GM23338 (cell line): ENCODE results near the gene DPP10. TPM values are rescaled to one million over a fixed set of nuclear protein-coding genes. Genes with fewer than 3 reads are reported as not detected.

ENCODE experiments used
- ATAC-seq: fragments of 200-7000 bp; cut with Tn5 transposase; 3 replicates; pipeline ENCODE4 v1.9.1; 2020
- DNase-seq: peaks from one replicate; pipeline ENCODE4 v3.0.0-alpha.2; 2015; ENCODE audit warnings: low spot score
- H2AFZ ChIP-seq: fragments of 200-600 bp; sonication (generic); 2 replicates; pipeline ENCODE4 v1.8.0; 2016; ENCODE audit warnings: antibody characterized with exemption, mild to moderate bottlenecking, moderate library complexity
- H3F3A ChIP-seq: fragments of 200-600 bp; sonication (generic); replicated peaks from 2 replicates; pipeline ENCODE4 v1.8.0; 2017; ENCODE audit warnings: antibody characterized with exemption, mixed run types, low read depth
- H3K27ac ChIP-seq: fragments of 200-600 bp; sonication (generic); 2 replicates; pipeline ENCODE4 v1.6.1; 2016; ENCODE audit warnings: low read depth
- H3K27me3 ChIP-seq: fragments of 200-600 bp; sonication (generic); 2 replicates; pipeline ENCODE4 v1.8.0; 2016; ENCODE audit warnings: mild to moderate bottlenecking, mixed run types, moderate library complexity; ENCODE audit not compliant: insufficient read depth
- H3K36me3 ChIP-seq: fragments of 200-600 bp; sonication (generic); 2 replicates; pipeline ENCODE4 v1.8.0; 2016; ENCODE audit warnings: mild to moderate bottlenecking; ENCODE audit not compliant: insufficient read depth
- H3K4me1 ChIP-seq: fragments of 200-600 bp; sonication (generic); 2 replicates; pipeline ENCODE4 v1.8.0; 2016; ENCODE audit warnings: mild to moderate bottlenecking, moderate library complexity; ENCODE audit not compliant: insufficient read depth
- H3K4me2 ChIP-seq: fragments of 200-600 bp; sonication (generic); 2 replicates; pipeline ENCODE4 v1.7.1; 2017; ENCODE audit warnings: mixed run types
- H3K4me3 ChIP-seq: fragments of 200-600 bp; sonication (generic); 2 replicates; pipeline ENCODE4 v1.6.1; 2016; ENCODE audit warnings: mixed run types
- H3K79me2 ChIP-seq: fragments of 200-600 bp; sonication (generic); replicated peaks from 2 replicates; pipeline ENCODE4 v1.8.0; 2017; ENCODE audit warnings: mild to moderate bottlenecking; ENCODE audit not compliant: insufficient read depth
- H3K9me2 ChIP-seq: fragments of 200-600 bp; sonication (generic); 2 replicates; pipeline ENCODE4 v1.8.0; 2017; ENCODE audit not compliant: insufficient read depth
- H4K20me1 ChIP-seq: fragments of 200-600 bp; sonication (generic); replicated peaks from 2 replicates; pipeline ENCODE4 v1.8.0; 2017; ENCODE audit warnings: mild to moderate bottlenecking; ENCODE audit not compliant: insufficient read depth
- H3K27ac Mint-ChIP-seq: 2 replicates; pipeline ENCODE4 v1.8.0; 2020; ENCODE audit warnings: inconsistent platforms, mild to moderate bottlenecking, moderate library complexity, mixed read lengths
- H3K27me3 Mint-ChIP-seq: 3 replicates; pipeline ENCODE4 v1.8.0; 2022; ENCODE audit warnings: low read depth, mild to moderate bottlenecking, moderate library complexity, mixed read lengths, inconsistent platforms; ENCODE audit not compliant: insufficient read depth, poor library complexity
- H3K36me3 Mint-ChIP-seq: 3 replicates; pipeline ENCODE4 v1.8.0; 2021; ENCODE audit warnings: low read depth, mild to moderate bottlenecking, inconsistent platforms, moderate library complexity, mixed read lengths
- H3K4me1 Mint-ChIP-seq: 3 replicates; pipeline ENCODE4 v1.8.0; 2020; ENCODE audit warnings: mild to moderate bottlenecking, inconsistent platforms, mixed read lengths
- H3K4me3 Mint-ChIP-seq: 3 replicates; pipeline ENCODE4 v1.8.0; 2021; ENCODE audit warnings: moderate library complexity, mild to moderate bottlenecking, inconsistent platforms, mixed read lengths
- H3K9me3 Mint-ChIP-seq: 3 replicates; pipeline ENCODE4 v1.8.0; 2020; ENCODE audit warnings: moderate library complexity, mild to moderate bottlenecking, inconsistent platforms, mixed read lengths
- CREB1 ChIP-seq: fragments of 250-450 bp; sonication (Bioruptor Pico); IDR thresholded peaks from 2 replicates; pipeline ENCODE4 v1.5.0; 2020; ENCODE audit warnings: low read depth, mild to moderate bottlenecking, moderate library complexity
- ETS1 ChIP-seq: IDR thresholded peaks from 2 replicates; pipeline ENCODE4 v1.6.1; 2016; ENCODE audit warnings: antibody characterized with exemption
- EZH2 ChIP-seq: fragments of 200-600 bp; sonication (generic); IDR thresholded peaks from one replicate; pipeline ENCODE4 v1.8.0; 2017; ENCODE audit warnings: antibody characterized with exemption, mild to moderate bottlenecking, low read depth; ENCODE audit not compliant: unreplicated experiment
- EZH2phosphoT487 ChIP-seq: fragments of 200-600 bp; sonication (generic); IDR thresholded peaks from one replicate; pipeline ENCODE4 v1.8.1; 2018; ENCODE audit warnings: antibody characterized with exemption; ENCODE audit not compliant: unreplicated experiment
- JUNB ChIP-seq: IDR thresholded peaks from one replicate; pipeline ENCODE4 v1.6.1; 2016; ENCODE audit warnings: antibody characterized with exemption; ENCODE audit not compliant: unreplicated experiment
- NANOG ChIP-seq: IDR thresholded peaks from 2 replicates; pipeline ENCODE4 v1.6.1; 2016; ENCODE audit warnings: antibody characterized with exemption, borderline replicate concordance
- STAT1 ChIP-seq: IDR thresholded peaks from one replicate; pipeline ENCODE4 v1.6.1; 2016; ENCODE audit warnings: antibody characterized with exemption; ENCODE audit not compliant: unreplicated experiment
- ZNF114 ChIP-seq: fragments of 250-450 bp; sonication (Bioruptor Pico); IDR thresholded peaks from 2 replicates; pipeline ENCODE4 v1.5.0; 2020; ENCODE audit warnings: mild to moderate bottlenecking, moderate library complexity
- ZNF331 ChIP-seq: fragments of 250-450 bp; sonication (Bioruptor Pico); IDR thresholded peaks from 2 replicates; pipeline ENCODE4 v1.5.0; 2020; ENCODE audit warnings: low read depth, mild to moderate bottlenecking, moderate library complexity
- polyA plus RNA-seq: library from polyadenylated mRNA; unstranded; fragments of >200 nt; fragmentation: Nextera tagmentation; extraction: Ambion mirVana; gene quantifications from 2 replicates; pipeline ENCODE4 v1.2.1, GENCODE V29; 2016
- total RNA-seq: library from RNA; depleted of rRNA; stranded (reverse); fragments of >200 nt; shearing (Covaris generic); gene quantifications from 2 replicates; pipeline ENCODE4 v1.2.3, GENCODE V29; 2014
- TF ChIP-seq, protein P1 (sequence below), 2 experiments: fragments of 200-600 bp in 1 of 2; sonication (generic) in 1 of 2; conservative IDR thresholded peaks; 2 replicates each; pipeline versions ENCODE4 v1.5.1 to v1.6.1; 2016 to 2017; ENCODE audit warnings: antibody characterized with exemption in 2 of 2, low read depth in 2 of 2, mild to moderate bottlenecking in 2 of 2, moderate library complexity in 1 of 2
- TF ChIP-seq, protein P2 (sequence below): IDR thresholded peaks from one replicate; pipeline ENCODE4 v1.6.1; 2018; ENCODE audit warnings: antibody characterized with exemption; ENCODE audit not compliant: unreplicated experiment

Gene DPP10
- total and polyA plus RNA-seq, 2 experiments from 2014 or later, result 3.6 to 14.8 TPM

DNA sequence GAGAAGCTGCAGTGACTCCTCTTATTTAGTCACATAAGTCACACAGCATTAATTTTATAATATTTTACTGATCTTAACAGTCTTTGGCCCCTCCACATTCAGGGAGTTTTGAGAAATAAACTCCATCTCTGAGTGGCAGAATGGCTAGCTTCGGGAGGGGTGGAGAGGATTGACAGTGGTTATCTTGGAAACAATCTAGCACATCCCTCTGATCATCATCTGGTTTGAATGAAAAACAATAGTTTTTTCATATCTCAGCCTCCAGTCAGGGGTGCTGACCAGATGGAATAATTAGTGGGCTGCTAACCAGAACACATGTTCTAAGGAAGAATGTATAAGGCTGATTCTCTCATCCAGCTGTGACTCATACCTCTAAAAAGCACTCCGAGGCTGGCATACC, 477.5 kb downstream of the DPP10 start:
- no peaks in the 10 kb centered on the region for H3K27me3 Mint-ChIP-seq
- DNase-seq (no peak), ATAC-seq (no peak)
- H3K4me1 Mint-ChIP-seq, result no peaks in the 10 kb centered on the region
- Histone ChIP-seq H3K27me3 (no peaks in the 10 kb centered on the region), H3K4me3 (no peak overlapping the region), H3K4me1 (no peaks in the 10 kb centered on the region), H4K20me1 (no peaks in the 10 kb centered on the region), H3F3A (no peaks in the 10 kb centered on the region), H2AFZ (no peak overlapping the region), H3K4me2 (no peak overlapping the region), H3K36me3 (no peaks in the 10 kb centered on the region), H3K27ac (no peak overlapping the region), H3K79me2 (no peaks in the 10 kb centered on the region), H3K9me2 (no peaks in the 10 kb centered on the region)
- H3K36me3 Mint-ChIP-seq, result no peaks in the 10 kb centered on the region
- H3K4me3 Mint-ChIP-seq, result no peak overlapping the region
- H3K9me3 Mint-ChIP-seq, result peaks cover 10% of the 10 kb centered on the region; the same call in 2 of the 3 replicates
- TF ChIP-seq ZNF331 (CRISPR knock-in tag) (no peak), ETS1 (no peak), JUNB (no peak), NANOG (no peak)
- TF ChIP-seq, protein P1, sequence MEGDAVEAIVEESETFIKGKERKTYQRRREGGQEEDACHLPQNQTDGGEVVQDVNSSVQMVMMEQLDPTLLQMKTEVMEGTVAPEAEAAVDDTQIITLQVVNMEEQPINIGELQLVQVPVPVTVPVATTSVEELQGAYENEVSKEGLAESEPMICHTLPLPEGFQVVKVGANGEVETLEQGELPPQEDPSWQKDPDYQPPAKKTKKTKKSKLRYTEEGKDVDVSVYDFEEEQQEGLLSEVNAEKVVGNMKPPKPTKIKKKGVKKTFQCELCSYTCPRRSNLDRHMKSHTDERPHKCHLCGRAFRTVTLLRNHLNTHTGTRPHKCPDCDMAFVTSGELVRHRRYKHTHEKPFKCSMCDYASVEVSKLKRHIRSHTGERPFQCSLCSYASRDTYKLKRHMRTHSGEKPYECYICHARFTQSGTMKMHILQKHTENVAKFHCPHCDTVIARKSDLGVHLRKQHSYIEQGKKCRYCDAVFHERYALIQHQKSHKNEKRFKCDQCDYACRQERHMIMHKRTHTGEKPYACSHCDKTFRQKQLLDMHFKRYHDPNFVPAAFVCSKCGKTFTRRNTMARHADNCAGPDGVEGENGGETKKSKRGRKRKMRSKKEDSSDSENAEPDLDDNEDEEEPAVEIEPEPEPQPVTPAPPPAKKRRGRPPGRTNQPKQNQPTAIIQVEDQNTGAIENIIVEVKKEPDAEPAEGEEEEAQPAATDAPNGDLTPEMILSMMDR (conservative IDR thresholded peaks at IDR 0.05; ENCODE audit: low read depth in 2 of 2), result no peak
- no peak overlapping the region for H3K27ac Mint-ChIP-seq

- Histone ChIP-seq H3K4me3 (no peak overlapping the region), H3K9me2 (no peaks in the 10 kb centered on the region), H3K27ac (no peak overlapping the region), H3K4me2 (no peak overlapping the region), H3F3A (no peaks in the 10 kb centered on the region), H4K20me1 (no peaks in the 10 kb centered on the region), H3K36me3 (no peaks in the 10 kb centered on the region), H3K79me2 (no peaks in the 10 kb centered on the region), H2AFZ (no peak overlapping the region), H3K4me1 (no peaks in the 10 kb centered on the region), H3K27me3 (no peaks in the 10 kb centered on the region)
- no peak overlapping the region for H3K4me3 Mint-ChIP-seq
- no peaks in the 10 kb centered on the region for H3K36me3 Mint-ChIP-seq
- no peak for ATAC-seq
- H3K4me1 Mint-ChIP-seq, result no peaks in the 10 kb centered on the region
- H3K27ac Mint-ChIP-seq, result no peak overlapping the region
- peaks cover 3% of the 10 kb centered on the region for H3K9me3 Mint-ChIP-seq
- DNase-seq, result no peak
- H3K27me3 Mint-ChIP-seq, result no peaks in the 10 kb centered on the region
- TF ChIP-seq, protein P2, sequence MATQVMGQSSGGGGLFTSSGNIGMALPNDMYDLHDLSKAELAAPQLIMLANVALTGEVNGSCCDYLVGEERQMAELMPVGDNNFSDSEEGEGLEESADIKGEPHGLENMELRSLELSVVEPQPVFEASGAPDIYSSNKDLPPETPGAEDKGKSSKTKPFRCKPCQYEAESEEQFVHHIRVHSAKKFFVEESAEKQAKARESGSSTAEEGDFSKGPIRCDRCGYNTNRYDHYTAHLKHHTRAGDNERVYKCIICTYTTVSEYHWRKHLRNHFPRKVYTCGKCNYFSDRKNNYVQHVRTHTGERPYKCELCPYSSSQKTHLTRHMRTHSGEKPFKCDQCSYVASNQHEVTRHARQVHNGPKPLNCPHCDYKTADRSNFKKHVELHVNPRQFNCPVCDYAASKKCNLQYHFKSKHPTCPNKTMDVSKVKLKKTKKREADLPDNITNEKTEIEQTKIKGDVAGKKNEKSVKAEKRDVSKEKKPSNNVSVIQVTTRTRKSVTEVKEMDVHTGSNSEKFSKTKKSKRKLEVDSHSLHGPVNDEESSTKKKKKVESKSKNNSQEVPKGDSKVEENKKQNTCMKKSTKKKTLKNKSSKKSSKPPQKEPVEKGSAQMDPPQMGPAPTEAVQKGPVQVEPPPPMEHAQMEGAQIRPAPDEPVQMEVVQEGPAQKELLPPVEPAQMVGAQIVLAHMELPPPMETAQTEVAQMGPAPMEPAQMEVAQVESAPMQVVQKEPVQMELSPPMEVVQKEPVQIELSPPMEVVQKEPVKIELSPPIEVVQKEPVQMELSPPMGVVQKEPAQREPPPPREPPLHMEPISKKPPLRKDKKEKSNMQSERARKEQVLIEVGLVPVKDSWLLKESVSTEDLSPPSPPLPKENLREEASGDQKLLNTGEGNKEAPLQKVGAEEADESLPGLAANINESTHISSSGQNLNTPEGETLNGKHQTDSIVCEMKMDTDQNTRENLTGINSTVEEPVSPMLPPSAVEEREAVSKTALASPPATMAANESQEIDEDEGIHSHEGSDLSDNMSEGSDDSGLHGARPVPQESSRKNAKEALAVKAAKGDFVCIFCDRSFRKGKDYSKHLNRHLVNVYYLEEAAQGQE, result no peak
- no peak for TF ChIP-seq ZNF114 (CRISPR knock-in tag)
- no peak for TF ChIP-seq ZNF331 (CRISPR knock-in tag)
- TF ChIP-seq EZH2phosphoT487, result no peak
- no peak for TF ChIP-seq CREB1 (CRISPR knock-in tag)
- no peak for TF ChIP-seq STAT1
- TF ChIP-seq JUNB, result no peak
- no peak for TF ChIP-seq NANOG
- TF ChIP-seq, protein P1 (conservative IDR thresholded peaks at IDR 0.05; ENCODE audit: low read depth in 2 of 2), result no peak
- TF ChIP-seq EZH2, result no peak
Observed at GRCh38 chr2:114922076-114922475, 479.6 kb downstream of the DPP10 start.
